Subcutaneous preadipocyte (primary cell): ENCODE data around the gene THEM4. TPM values are rescaled to one million over a fixed set of nuclear protein-coding genes. Genes with fewer than 3 reads are reported as not detected.

Experiments used
- small RNA-seq: library from RNA; depleted of rRNA; stranded (forward); fragments of <200 nt; gene quantifications from one replicate; pipeline ENCODE3, GENCODE V24; 2012
- total RNA-seq: library from RNA; depleted of rRNA; stranded (reverse); fragments of >200 nt; gene quantifications from 2 replicates; pipeline ENCODE4 v1.2.3, GENCODE V29; 2012

THEM4 gene
- 11.4 and 13.1 TPM in 2 replicates for total RNA-seq

GRCh38 chr1:151909167-151910149, at the start of gene THEM4:
Gene THEM4 (minus strand): TSS chr1:151909511. CDS start chr1:151909458, 53 bp downstream.

GRCh38 chr1:151853411-151853943, 55.8 kb downstream of the THEM4 start, which contains the start of gene THEM5:
Gene THEM5 (minus strand): TSS chr1:151853712. CDS start chr1:151853565, 147 bp downstream.

GRCh38 chr1:151839457-151840403, 69.6 kb downstream of the THEM4 start, which contains the start of gene C2CD4D:
Gene C2CD4D (minus strand): TSS chr1:151839820. CDS start chr1:151838989, 831 bp downstream.

GRCh38 chr1:151831605-151832004, 77.7 kb downstream of the THEM4 start, which contains the start of gene RORC:
Gene RORC (minus strand): TSS chr1:151831802. CDS start chr1:151831764, 38 bp downstream.

Small RNAs within 50 kb of the gene (small RNA-seq; reads per million reads assigned to genes)
- not detected for gene RF00019

Other genes starting within 250 kb of the THEM4 start
- gene CELF3, start 192.7 kb downstream of the THEM4 start, total RNA-seq, result not detected in 2 replicates
- not detected in 2 replicates for gene RIIAD1, start 188.0 kb downstream of the THEM4 start, total RNA-seq
- gene MRPL9, start 146.0 kb downstream of the THEM4 start, total RNA-seq, result 88.6 and 91.9 TPM in 2 replicates
- 1.8 and 3.5 TPM in 2 replicates for gene TDRKH, start 119.0 kb downstream of the THEM4 start, total RNA-seq
- gene LINGO4, start 104.1 kb downstream of the THEM4 start, total RNA-seq, result not detected in 2 replicates
- gene RORC, start 77.7 kb downstream of the THEM4 start, total RNA-seq, result not detected in 2 replicates
- not detected in 2 replicates for gene C2CD4D, start 69.7 kb downstream of the THEM4 start, total RNA-seq
- gene THEM5, start 55.8 kb downstream of the THEM4 start, total RNA-seq, result not detected in 2 replicates
- gene S100A10, start 84.3 kb upstream of the THEM4 start, total RNA-seq, result 147 and 245 TPM in 2 replicates
- 192 and 236 TPM in 2 replicates for gene S100A11, start 127.5 kb upstream of the THEM4 start, total RNA-seq
- not detected in 2 replicates for gene TCHHL1, start 179.6 kb upstream of the THEM4 start, total RNA-seq
- gene TCHH, start 205.9 kb upstream of the THEM4 start, total RNA-seq, result under 0.01 TPM in 2 replicates
- not detected in 2 replicates for gene RPTN, start 249.7 kb upstream of the THEM4 start, total RNA-seq